GM19193 (cell line): Measurements from ENCODE around the gene CACTIN.

Source experiments
- POLR2A ChIP-seq: IDR thresholded peaks from 4 replicates; pipeline ENCODE4 v1.6.1; 2011; ENCODE audit not compliant: insufficient read depth, insufficient read length; ENCODE audit errors: extremely low read depth

The CACTIN gene

GRCh38 chr19:3612901-3613741 lies 13.5 kb downstream of the CACTIN start:
- TF ChIP-seq POLR2A: no peak

GRCh38 chr19:3612330-3612729 lies 14.3 kb downstream of the CACTIN start:
- TF ChIP-seq POLR2A: no peak

GRCh38 chr19:3611841-3612240 lies 14.7 kb downstream of the CACTIN start:
- no peak for TF ChIP-seq POLR2A

GRCh38 chr19:3610745-3611717 lies 15.6 kb downstream of the CACTIN start:
- no peak for TF ChIP-seq POLR2A

GRCh38 chr19:3609779-3610719 lies 16.5 kb downstream of the CACTIN start:
- TF ChIP-seq POLR2A: no peak

- TF ChIP-seq POLR2A: no peak
These were observed 17.8 kb downstream of the CACTIN start for GRCh38 chr19:3608750-3609322.

GRCh38 chr19:3608079-3608641 lies 18.4 kb downstream of the CACTIN start:
- TF ChIP-seq POLR2A: no peak

- no peak for TF ChIP-seq POLR2A
These were observed 19.1 kb downstream of the CACTIN start for GRCh38 chr19:3607303-3608078.

- no peak for TF ChIP-seq POLR2A
These were observed 19.8 kb downstream of the CACTIN start, which contains the start of gene TBXA2R for GRCh38 chr19:3606690-3607289. TSS of gene TBXA2R (minus strand) at chr19:3606875. CDS start at chr19:3600634, 6,241 bp downstream.

- no peak for TF ChIP-seq POLR2A
These were observed 20.4 kb downstream of the CACTIN start for GRCh38 chr19:3606174-3606689.

GRCh38 chr19:3605770-3606169 lies 20.8 kb downstream of the CACTIN start:
- no peak for TF ChIP-seq POLR2A

- TF ChIP-seq POLR2A: no peak
These were observed 21.2 kb downstream of the CACTIN start for GRCh38 chr19:3605361-3605760.
